ACHN (cell line): ENCODE measurements around the gene NSMCE3.

Experiments
- DNase-seq: peaks from one replicate; pipeline ENCODE4 v3.0.0-alpha.2; 2015
- in situ Hi-C: cut with HindIII; loops from 2 replicates; pipeline ENCODE4 v1.10.0; 2017; ENCODE audit warnings: low sequenced_read_pairs, low pct_ligation_motif_present, low pct_unique_long_range_greater_than_20kb

The NSMCE3 gene

DNA sequence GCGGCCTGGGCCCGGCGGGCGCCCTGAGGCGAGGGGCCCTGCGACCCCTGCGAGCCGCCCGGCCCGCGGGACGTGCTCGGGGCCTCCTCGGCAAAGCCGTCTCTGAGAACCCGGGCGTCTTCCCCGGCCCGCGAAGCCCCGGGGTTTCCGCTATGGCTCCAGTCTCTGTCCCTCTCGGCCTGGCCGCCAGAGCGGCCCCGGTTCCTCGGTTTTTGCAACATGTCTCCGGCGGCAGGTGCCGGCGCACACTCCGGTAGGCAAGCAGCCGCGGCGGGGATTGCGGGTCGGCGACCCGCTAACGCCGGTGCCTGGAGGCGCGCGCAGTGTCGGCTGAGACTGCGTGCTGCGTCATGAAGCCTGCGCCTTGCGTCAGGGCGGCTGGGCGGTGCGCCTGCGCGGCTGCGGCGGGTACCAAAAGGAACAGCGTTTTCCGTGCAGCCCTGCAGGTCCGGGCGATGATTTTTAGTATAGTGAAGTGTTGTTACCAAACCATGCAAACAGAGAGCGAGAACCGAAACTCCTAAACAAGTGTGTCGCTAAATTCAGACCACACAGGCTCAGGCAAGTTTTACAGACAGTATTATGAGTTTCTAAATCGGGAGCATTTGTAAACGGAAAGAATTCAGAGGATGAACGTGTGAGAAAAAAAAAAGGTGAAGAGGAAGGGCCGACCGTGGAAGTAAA lies at the start of gene NSMCE3:
TSS of gene NSMCE3 (minus strand) at position 338 of the 684 bp plus-strand sequence. CDS start at position 221, 117 bp downstream.
- in situ Hi-C loops = no loop called here
- peak; percentile 85 for DNase-seq

DNA sequence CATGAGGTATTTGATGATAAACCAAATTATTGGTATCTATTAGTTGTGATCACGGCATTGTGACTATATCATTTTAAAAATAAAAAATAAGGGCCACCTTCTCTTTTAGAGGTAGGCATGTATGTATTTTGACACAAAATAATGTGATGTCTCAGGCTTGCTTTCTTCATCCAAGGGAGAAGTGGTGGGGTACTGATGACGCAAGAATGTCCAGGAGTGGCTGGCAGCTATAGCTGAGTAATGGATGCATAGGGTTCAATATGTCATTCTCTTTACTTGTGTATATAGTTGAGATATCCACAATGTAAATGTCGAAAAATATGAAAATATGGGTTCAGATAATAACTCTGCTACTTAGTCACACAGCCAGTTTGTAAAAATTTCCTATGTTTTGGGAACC lies 46.8 kb upstream of the NSMCE3 start:
- in situ Hi-C loops = no loop called here
- no peak for DNase-seq

DNA sequence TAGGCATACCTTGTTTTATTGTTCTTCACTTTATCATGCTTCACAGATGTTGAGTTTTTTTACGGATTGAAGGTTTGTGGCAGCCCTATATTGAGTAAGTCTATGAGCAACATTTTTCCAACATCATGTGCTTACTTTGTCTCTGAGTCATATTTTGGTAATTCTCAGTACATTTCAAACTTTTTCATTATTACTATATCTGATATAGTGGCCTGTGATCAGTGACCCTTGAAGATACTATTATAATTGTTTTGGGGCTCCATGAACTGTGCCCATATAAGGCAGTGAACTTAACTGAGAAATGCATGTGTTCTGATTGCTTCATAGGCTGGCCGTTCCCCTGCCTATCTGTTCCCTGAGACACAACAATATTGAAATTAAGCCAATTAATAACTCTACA lies 42.8 kb upstream of the NSMCE3 start:
- in situ Hi-C loops = no loop called here
- DNase-seq = no peak

DNA sequence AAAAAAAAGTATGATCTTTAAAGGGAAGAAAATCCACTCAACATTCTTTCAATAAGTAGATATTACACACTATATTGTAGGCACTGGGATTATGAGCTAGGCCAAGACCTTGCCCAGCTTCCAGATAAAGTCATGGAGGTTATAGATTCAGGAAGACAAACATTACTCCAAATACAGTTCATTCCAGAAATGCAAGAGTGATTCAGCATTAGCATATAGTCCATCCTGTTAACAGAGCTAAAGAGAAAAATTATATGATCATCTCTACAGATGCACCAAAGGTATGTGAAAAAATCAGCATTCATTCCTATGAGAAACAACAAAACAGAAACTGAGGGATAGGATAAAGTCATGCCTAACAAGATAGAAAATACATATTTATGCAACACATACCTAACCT lies 42.1 kb upstream of the NSMCE3 start:
- no peak for DNase-seq
- in situ Hi-C loops = no loop called here

DNA sequence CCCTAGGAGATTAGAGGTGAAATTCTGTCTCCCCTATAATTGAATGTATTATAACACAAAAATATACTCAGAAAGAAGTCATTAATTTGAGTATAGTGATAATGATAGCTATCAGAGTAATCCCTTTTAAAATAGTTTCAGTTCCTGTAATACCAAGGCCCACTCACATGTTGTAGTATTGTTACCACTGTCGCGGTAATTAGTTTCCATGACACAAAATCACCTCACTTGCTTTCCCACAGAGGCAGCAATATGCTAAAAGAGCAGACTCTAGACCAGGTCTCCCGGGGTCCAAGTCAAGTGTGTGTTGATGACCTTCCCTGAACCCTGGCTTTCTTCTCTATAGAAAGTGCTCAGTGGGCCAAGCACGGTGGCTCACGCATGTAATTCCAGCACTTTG lies 39.5 kb upstream of the NSMCE3 start:
- in situ Hi-C loops = no loop called here
- no peak for DNase-seq

DNA sequence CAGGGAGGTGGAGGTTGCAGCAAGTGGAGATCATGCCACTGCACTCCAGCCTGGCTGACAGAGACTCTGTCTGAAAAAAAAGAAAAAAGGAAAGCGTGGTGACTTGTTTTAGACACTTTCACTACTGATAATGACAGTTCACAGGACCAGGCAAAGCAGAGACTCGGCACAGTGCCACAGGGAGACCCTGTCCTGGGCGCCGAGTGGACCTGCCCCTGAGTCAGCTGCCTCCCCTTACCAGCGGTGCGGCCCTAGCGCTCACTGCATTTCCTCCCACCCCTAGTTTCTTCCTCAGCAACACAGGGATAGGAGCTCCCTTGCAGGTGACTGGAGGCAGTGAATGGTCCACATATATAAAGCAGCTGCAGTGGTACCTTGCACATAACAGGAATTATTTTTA lies 38.7 kb upstream of the NSMCE3 start:
- in situ Hi-C loops = no loop called here
- DNase-seq = no peak

DNA sequence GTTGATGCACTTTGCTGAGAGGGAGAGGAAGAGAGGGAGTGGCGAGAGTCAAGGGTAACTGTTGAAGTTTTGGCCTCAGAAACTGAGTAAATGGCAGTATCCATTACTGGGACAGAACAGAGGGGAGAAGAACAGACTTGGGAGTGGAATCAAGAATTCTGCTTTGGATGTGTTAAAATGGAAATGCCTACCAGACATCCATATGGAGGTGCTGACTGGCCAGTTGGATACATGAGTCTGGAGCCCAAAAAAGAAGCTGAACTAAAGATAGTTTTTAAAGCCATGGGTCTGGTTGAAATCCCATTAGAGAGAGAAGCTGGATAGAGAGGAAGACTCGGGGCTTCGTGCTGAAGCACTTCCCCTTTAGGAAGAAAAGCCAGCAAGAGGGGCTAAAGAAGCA lies 35.9 kb upstream of the NSMCE3 start:
- DNase-seq = no peak
- in situ Hi-C loops = no loop called here

DNA sequence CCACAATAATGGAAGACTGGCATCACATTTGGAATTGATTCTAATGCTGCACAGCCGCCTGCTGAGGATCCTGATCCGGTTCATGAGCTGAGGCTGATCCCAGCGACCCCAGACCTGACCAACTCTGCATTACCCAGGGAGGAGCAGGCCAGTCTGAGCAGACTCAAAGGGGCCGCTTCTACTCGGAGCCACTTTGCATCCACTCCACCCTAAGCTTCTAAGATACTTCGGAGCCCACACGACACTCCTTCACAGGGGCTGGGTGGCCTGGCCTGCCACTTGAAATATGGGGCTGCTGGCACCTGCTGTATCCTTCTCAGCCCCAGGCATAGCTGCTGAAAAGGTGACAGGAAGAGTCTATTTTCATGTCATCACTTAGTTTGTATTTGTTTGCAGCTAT lies 33.2 kb upstream of the NSMCE3 start:
- in situ Hi-C loops = no loop called here
- no peak for DNase-seq

DNA sequence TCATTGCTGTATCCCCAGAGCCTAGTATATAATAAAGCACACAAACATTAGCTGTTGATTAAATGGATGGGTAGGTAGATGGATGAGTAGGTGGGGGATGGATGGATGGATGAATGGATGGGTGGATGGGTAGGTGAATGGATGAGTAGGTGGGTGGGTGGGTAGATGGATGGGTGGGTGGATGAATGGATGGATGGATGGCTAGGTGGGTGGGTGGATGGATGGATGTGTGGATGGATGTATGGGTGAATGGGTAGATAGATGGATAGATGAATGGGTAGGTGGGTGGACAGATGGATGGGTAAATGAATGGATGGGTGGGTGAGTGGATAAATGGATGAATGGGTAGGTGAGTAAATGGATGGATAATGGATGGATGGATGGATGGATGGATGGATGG lies 30.2 kb upstream of the NSMCE3 start:
- in situ Hi-C loops = no loop called here
- DNase-seq = no peak

DNA sequence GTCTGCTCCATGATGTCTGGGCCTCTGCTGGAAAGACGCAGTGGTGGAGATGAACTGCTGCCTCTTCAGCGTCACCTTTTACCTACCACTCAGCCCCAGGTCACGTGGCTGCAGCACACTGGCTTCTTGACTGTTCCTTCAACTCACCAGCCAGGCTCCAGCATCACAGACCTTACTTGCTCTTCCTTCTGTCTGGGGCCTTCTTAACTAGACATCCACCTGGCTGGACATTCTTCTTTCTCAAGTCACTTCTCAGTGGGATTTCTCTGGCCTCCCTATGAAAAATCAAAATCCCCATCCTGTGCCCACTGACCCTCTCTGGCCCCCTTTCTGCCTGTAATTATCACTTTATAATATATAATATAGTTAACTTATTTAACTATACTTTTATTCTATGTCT lies 29.7 kb upstream of the NSMCE3 start:
- DNase-seq = no peak
- in situ Hi-C loops = no loop called here

DNA sequence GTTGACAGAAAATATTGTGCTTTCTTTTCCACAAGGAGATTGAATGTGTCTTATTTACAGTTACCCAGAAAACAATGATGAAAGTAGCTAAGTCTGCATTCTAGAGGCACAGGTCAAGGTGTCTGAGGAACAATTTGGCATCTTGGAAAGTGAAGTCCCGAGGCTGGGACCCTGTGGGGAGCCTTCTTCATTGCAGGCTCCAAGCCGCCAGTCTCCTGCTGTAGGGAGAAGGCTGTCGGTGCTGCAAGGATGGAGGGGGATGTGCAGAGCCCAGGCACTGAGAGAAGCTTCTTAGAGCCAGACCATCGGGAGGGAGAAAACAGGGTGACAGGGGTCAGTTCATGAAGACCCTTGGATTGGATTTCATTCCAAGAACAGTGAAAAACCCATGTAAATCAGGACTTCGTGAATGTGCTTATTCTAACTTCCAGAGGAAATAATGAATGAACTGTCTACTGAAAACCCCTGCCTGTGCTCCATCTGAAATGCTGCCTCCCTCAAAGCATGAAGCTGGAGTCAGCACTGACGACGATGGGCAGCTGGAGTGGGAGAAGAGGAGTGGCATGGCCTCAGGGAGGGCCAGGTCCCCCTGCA lies 25.2 kb upstream of the NSMCE3 start:
- DNase-seq = no peak
- in situ Hi-C loops = no loop called here

DNA sequence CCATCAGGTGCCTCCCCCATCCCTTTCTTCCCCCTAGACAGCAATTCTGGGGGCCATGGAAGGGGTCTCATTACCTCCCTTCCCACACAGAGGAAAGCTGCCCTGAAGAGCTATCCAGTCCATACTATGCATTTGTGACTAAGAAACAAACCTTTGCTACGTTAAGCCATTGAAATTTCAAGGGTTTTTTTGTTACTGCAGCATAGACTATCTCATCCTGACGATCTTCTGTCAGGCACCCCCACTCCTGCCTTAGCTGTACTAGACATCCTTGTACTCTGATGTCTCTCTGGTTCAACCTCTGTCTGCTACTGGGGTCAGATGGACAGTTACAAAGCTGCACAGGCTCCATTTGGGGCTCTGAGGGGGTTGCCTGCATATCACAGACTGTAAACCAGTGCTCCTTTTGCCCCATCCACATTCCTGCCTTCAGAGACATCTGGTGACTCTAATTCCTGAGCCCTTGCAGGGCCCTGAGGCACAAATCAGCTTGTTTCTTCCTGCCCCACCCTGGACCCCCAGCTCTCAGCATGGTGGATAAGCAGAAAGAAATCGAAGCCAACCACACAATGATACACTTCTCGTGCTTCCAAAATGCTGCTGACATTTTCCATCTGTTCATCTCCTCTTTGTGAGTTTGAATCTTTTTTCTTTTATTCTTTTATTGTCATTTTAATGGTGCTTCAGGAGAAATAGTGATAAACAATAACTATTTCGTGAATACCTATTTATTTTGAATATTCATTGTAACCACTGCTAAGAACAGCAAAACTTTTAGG lies 21.6 kb upstream of the NSMCE3 start:
- DNase-seq = no peak
- in situ Hi-C loops = no loop called here

DNA sequence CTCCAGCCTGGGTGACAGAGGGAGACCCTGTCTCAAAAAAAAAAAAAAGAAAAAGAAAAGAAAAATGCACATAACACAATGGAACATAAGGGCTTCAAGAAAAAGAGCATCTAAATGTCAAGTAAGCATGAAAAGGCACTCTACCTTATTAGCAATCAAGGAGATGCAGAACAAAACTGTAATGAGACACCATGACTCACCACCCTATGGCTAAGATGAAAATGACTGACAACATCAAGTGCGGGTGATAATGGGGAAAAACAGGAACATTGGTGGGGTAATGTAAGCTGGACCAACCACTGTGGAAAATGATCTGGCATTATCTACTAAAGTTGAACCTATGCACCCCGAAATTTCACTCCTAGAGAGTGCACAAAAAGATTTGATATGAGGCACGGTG lies 19.6 kb upstream of the NSMCE3 start:
- DNase-seq = no peak
- in situ Hi-C loops = no loop called here

DNA sequence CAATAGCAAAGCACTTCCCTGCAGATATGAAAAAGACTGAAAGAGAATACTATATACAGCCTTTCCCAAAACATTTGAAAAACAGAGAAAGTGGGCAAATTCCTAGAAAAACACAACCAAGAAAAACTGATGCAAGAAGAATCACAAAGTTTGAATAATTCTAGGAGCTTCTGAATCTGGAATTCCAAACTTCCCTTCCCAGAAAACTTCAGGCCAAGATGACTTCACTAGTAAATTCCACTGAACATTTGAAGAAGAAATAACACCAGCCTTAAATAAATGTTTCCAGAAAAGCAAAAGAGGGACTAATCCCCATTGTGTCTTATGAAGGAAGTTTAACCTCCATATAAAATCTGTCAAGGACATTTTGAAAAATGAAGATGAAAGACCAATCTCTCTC lies 15.8 kb upstream of the NSMCE3 start:
- in situ Hi-C loops = no loop called here
- no peak for DNase-seq

DNA sequence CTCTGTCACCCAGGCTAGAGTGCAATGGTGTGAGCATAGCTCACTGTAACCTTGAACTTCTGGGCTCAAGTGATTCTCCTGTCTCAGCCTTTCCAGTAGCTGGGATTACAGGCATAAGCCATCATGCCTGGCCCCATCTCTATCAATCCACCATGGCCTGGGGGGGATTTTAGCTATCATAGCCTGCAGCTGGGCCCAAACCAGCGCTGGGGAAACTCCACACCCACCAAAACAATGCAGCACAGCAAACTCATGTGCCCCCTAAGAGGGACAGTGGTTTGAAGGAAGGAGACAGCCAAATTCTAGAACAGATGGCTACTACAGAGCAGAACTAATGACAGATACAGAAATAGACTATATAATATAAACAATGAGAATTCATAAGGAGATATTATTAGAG lies 13.8 kb upstream of the NSMCE3 start:
- in situ Hi-C loops = no loop called here
- DNase-seq = no peak

DNA sequence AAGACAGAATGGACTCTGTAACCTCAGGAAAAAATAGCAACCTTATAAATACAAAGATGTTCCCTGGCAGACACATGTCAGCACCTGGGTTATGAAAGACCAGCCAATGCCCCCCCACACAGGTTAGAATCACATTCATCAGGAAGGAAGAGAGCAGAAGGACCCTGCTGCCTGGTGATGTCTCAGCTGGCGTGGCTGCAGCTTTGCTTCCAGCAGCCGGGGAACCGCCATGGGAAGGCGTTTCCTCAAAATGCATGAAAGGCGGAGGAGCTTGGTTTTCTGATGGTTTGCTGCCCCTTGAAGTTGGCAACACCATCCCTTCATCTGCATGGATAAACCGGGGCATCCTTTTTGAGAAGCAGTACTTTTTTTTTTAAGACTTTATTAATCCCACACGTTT lies 10.9 kb upstream of the NSMCE3 start:
- no peak for DNase-seq
- in situ Hi-C loops = no loop called here

DNA sequence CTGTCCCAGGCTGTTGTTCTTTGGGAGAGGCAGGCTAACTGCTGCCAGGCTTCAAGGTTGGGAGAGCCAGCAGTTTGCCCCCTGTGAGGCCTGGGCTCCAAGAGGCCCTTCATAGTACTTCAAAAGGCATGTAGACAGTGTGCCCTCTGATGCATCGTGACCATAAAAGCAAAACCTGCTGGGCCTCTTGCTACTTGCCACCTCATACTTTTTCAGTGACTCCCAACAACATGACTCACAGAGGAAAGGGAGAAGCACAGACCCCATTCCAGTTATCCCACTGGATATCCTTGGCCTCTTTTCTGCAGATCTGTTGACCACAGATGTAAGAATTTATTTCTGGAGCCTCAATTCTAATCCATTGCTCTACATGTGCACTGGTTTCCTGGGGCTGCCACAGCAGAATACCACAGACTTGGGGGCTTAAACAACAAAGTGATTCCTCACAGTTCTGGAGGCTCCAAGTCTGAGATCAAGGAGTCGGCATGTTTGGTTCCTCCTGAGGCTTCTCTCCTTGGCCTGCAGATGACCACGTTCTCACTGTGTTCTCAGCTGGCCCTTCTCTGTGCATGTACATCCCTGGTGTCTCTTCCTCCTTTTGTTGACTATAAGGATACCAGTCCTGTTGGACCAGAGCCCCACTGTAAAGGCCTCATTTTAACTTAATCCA lies 8.9 kb upstream of the NSMCE3 start:
- DNase-seq = peak; percentile 74
- in situ Hi-C loops = no loop called here

DNA sequence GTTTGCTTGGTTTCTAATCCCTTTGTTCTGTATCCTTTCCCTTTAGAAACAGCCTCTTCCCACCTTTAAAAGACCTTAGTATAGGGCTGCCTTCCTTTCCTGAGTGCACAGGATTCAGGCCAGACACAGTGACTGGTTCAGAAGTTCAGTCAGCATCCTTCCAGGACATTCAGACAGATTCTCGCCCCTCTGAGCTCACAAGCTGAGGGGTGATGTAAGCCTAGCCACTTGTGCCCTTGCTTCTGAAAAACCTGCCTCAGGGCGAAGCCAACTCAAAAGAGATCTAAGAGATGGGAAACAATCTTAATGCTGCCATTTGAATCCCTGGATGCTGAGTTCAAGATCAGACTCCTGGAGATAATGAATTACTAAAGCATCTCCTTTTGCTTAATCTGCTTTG lies 6.7 kb upstream of the NSMCE3 start:
- no peak for DNase-seq
- in situ Hi-C loops = no loop called here

DNA sequence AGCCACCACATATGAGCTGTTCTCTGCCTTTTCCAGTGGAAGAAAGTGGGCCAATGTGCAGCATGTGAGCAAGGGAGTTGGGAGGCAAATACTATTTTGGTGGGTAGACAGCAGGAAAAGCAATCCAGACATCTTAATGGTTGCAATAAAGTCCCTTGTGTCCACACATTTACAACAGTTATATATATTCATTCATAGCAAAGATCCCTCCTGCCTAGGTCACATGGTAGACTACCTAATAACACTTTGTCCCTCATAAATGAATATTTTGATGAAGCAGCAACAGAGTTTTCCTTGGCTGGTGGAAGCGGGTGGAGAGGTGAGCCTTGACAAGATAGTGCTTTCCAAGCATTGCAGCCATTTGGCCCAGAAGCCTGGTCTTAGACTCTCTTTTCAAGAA lies 6.2 kb upstream of the NSMCE3 start:
- no peak for DNase-seq

More for the DNA sequence above, 6.2 kb upstream of the NSMCE3 start:
- in situ Hi-C loops = no loop called here
